K562 (cell line): Measurements from ENCODE around the gene RPL28.

ENCODE experiments used
- ATF2 ChIP-seq: sonication (generic); formaldehyde crosslinking; IDR thresholded peaks from 2 replicates; pipeline ENCODE4 v1.8.1; 2022; ENCODE audit warnings: missing genetic modification reagents
- CTCF ChIP-seq, 3 experiments: IDR thresholded peaks in 2 of 3; conservative IDR thresholded peaks in 1 of 3; 2 replicates each; pipeline ENCODE4 v1.5.1; 2011 to 2012; ENCODE audit warnings: low read length in 3 of 3, mild to moderate bottlenecking in 3 of 3, control low read depth in 2 of 3, improper control_type of control experiment in 1 of 3, inconsistent platforms in 1 of 3, low read depth in 1 of 3, mixed read lengths in 1 of 3, moderate library complexity in 1 of 3; ENCODE audit not compliant: insufficient read depth in 2 of 3
- POLR2G ChIP-seq: fragments of 200-400 bp; formaldehyde crosslinking; IDR thresholded peaks from 2 replicates; pipeline ENCODE4 v1.6.1; 2017; ENCODE audit warnings: low read depth, mild to moderate bottlenecking, antibody characterized with exemption, low read length, moderate library complexity
- RFX1 ChIP-seq: fragments of 450-650 bp; IDR thresholded peaks from 2 replicates; pipeline ENCODE4 v1.6.1; 2016; ENCODE audit warnings: mild to moderate bottlenecking, moderate library complexity
- SIX5 ChIP-seq, 2 experiments: IDR thresholded peaks; 2 replicates each; pipeline ENCODE4 v1.6.1; 2011; ENCODE audit warnings: low read length in 2 of 2, borderline replicate concordance in 1 of 2, low read depth in 1 of 2, mild to moderate bottlenecking in 1 of 2, moderate library complexity in 1 of 2; ENCODE audit not compliant: insufficient read depth in 1 of 2
- ZBTB1 ChIP-seq: sonication (generic); formaldehyde crosslinking; IDR thresholded peaks from 2 replicates; pipeline ENCODE4 v1.8.1; 2023; ENCODE audit warnings: missing genetic modification reagents, low read depth, mild to moderate bottlenecking, borderline replicate concordance

GRCh38 chr19:55444646-55445045 lies 58.9 kb downstream of the RPL28 start:
- TF ChIP-seq ATF2 (CRISPR knock-in tag) (no peak), RFX1 (no peak), ZBTB1 (no peak), POLR2G (no peak), SIX5 (IDR thresholded peaks at IDR 0.05; ENCODE audit: borderline replicate concordance in 1 of 2, insufficient read depth in 1 of 2, low read depth in 1 of 2, low read length in 2 of 2) (no peak), CTCF (IDR thresholded peaks at IDR 0.05 in 2 of 3, conservative IDR thresholded peaks at IDR 0.05 in 1 of 3; ENCODE audit: insufficient read depth in 2 of 3, low read depth in 1 of 3, low read length in 3 of 3) (no peak)
